Central memory CD8-positive, alpha-beta T cell (primary cell): ENCODE results near the gene TNC.

Experiments
- ATAC-seq: fragments of 150-1000 bp; cut with Tn5 transposase; replicated peaks from 2 replicates; pipeline ENCODE4 v1.10.0; 2022; ENCODE audit warnings: mild to moderate bottlenecking, moderate FRiP score, moderate number of reproducible peaks; ENCODE audit not compliant: poor library complexity, severe bottlenecking; ENCODE audit errors: extremely low read depth
- DNase-seq, 2 donors: peaks; one replicate each; pipeline ENCODE4 v3.0.0; 2021; ENCODE audit warnings: low spot score in 2 of 2
- H3K27ac Mint-ChIP-seq: one replicate; pipeline ENCODE4 v1.8.0; 2022; ENCODE audit warnings: low read depth, mild to moderate bottlenecking, moderate library complexity, mixed read lengths
- H3K27me3 Mint-ChIP-seq: one replicate; pipeline ENCODE4 v1.8.0; 2022; ENCODE audit warnings: mixed read lengths
- H3K36me3 Mint-ChIP-seq: one replicate; pipeline ENCODE4 v1.8.0; 2022; ENCODE audit warnings: mild to moderate bottlenecking, moderate library complexity, mixed read lengths; ENCODE audit not compliant: insufficient read depth
- H3K4me1 Mint-ChIP-seq: one replicate; pipeline ENCODE4 v1.8.0; 2022; ENCODE audit warnings: mixed read lengths
- H3K4me3 Mint-ChIP-seq: one replicate; pipeline ENCODE4 v1.8.0; 2022; ENCODE audit warnings: mild to moderate bottlenecking, moderate library complexity, mixed read lengths
- H3K9me3 Mint-ChIP-seq: one replicate; pipeline ENCODE4 v1.8.0; 2022; ENCODE audit warnings: mixed read lengths

TNC gene

GRCh38 chr9:115005322-115005721 is 112.6 kb downstream of the TNC start:
- H3K36me3 Mint-ChIP-seq = peaks cover 2% of the 10 kb centered on the region
- ATAC-seq = no peak
- no peak overlapping the region for H3K27ac Mint-ChIP-seq

DNA sequence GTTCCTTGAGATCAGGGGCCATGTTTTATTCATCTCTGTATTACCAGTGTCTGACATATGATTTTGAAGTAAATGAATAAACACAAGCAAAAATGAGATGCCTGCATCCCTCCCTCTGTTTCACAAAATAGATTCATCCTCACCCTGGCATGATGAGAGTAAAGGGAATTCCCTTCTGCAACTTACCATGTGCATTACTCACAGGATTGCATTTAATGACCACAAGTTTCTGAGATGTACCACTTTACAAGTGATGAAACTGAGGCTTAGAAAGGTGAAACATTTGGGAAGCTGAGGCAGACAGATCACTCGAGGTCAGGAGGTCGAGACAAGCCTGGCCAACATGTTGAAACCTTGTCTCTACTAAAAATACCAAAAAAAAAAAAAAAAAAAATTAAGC is 113.4 kb downstream of the TNC start:
- Mint-ChIP-seq H3K27ac (no peak overlapping the region), H3K36me3 (peaks cover 2% of the 10 kb centered on the region), H3K9me3 (no peaks in the 10 kb centered on the region), H3K27me3 (peaks cover 27% of the 10 kb centered on the region), H3K4me1 (no peaks in the 10 kb centered on the region), H3K4me3 (no peak overlapping the region)
- no peak for DNase-seq
- ATAC-seq = no peak

More at GRCh38 chr9:115005322-115005721, 112.6 kb downstream of the TNC start:
- Mint-ChIP-seq H3K9me3 (no peaks in the 10 kb centered on the region), H3K4me1 (no peaks in the 10 kb centered on the region), H3K27me3 (peaks cover 19% of the 10 kb centered on the region), H3K4me3 (no peak overlapping the region)
- DNase-seq = no peak

GRCh38 chr9:115002371-115003120 is 115.4 kb downstream of the TNC start:
- DNase-seq (no peak), ATAC-seq (no peak)
- peaks cover 39% of the 10 kb centered on the region for H3K27me3 Mint-ChIP-seq
- no peaks in the 10 kb centered on the region for H3K9me3 Mint-ChIP-seq
- no peaks in the 10 kb centered on the region for H3K4me1 Mint-ChIP-seq
- peaks cover 2% of the 10 kb centered on the region for H3K36me3 Mint-ChIP-seq
- no peak overlapping the region for H3K4me3 Mint-ChIP-seq
- H3K27ac Mint-ChIP-seq = no peak overlapping the region

DNA sequence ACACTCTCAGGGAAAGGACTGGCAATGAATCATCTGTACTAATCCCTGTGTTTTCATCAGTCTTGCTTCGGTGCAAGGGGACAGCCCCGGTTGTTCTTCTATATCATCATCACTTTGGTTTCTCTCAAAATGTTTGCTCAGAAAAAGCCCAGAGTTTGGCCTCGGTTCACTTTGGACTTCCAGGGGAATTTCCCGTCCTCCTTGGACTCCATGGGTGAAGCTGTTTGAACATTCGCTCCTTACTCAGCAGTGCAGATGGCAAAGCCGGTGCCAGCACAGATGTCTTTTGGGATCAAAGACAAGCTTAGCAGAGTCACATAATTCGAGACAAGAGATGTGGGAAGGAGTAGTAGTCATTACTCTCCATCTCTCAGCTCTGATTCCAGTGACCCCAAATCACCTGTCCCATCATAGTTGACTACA is 117.7 kb downstream of the TNC start:
- peaks cover 4% of the 10 kb centered on the region for H3K36me3 Mint-ChIP-seq
- ATAC-seq (no peak), DNase-seq (no peak)
- no peaks in the 10 kb centered on the region for H3K9me3 Mint-ChIP-seq
- H3K27me3 Mint-ChIP-seq = peaks cover 39% of the 10 kb centered on the region
- no peak overlapping the region for H3K4me3 Mint-ChIP-seq
- no peak overlapping the region for H3K27ac Mint-ChIP-seq
- H3K4me1 Mint-ChIP-seq = no peaks in the 10 kb centered on the region

GRCh38 chr9:114998326-114998725 is 119.6 kb downstream of the TNC start:
- no peak for ATAC-seq
- no peak for DNase-seq
- Mint-ChIP-seq H3K36me3 (peaks cover 4% of the 10 kb centered on the region), H3K27me3 (peaks cover 39% of the 10 kb centered on the region), H3K9me3 (no peaks in the 10 kb centered on the region), H3K4me3 (no peak overlapping the region), H3K27ac (no peak overlapping the region), H3K4me1 (no peaks in the 10 kb centered on the region)

GRCh38 chr9:114995681-114996221 is 122.2 kb downstream of the TNC start:
- ATAC-seq (no peak), DNase-seq (no peak)
- H3K4me1 Mint-ChIP-seq = no peaks in the 10 kb centered on the region
- H3K36me3 Mint-ChIP-seq = peaks cover 2% of the 10 kb centered on the region
- H3K9me3 Mint-ChIP-seq = no peaks in the 10 kb centered on the region
- no peak overlapping the region for H3K27ac Mint-ChIP-seq
- H3K27me3 Mint-ChIP-seq = peaks cover 23% of the 10 kb centered on the region
- H3K4me3 Mint-ChIP-seq = no peak overlapping the region

GRCh38 chr9:114994768-114995167 is 123.2 kb downstream of the TNC start:
- Mint-ChIP-seq H3K27me3 (peaks cover 14% of the 10 kb centered on the region), H3K4me3 (no peak overlapping the region), H3K36me3 (peaks cover 2% of the 10 kb centered on the region), H3K9me3 (no peaks in the 10 kb centered on the region), H3K4me1 (peaks cover 7% of the 10 kb centered on the region), H3K27ac (no peak overlapping the region)
- ATAC-seq (no peak), DNase-seq (no peak)

DNA sequence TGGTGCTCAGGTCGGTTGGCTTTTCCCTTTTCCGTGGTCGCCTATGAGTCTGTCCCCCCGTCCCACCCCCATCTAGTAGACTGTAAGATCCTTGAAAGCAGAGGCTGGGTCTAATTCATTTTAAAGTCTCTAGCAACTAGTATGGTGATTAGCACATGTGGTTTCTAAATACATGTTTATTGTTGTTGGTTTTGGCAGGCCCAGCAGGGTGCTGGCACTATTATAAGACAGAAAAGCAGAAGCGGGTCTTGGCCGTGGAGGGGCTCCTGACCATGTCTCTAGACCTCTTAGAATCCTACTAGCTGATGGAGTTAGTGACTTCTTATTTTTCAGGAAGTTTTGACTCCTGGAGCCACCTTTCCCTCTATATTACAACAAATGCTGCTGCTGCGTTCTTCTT is 126.1 kb downstream of the TNC start:
- Mint-ChIP-seq H3K4me1 (peaks cover 13% of the 10 kb centered on the region), H3K9me3 (no peaks in the 10 kb centered on the region), H3K27me3 (no peaks in the 10 kb centered on the region), H3K27ac (no peak overlapping the region), H3K36me3 (no peaks in the 10 kb centered on the region), H3K4me3 (no peak overlapping the region)
- DNase-seq (no peak), ATAC-seq (no peak)

DNA sequence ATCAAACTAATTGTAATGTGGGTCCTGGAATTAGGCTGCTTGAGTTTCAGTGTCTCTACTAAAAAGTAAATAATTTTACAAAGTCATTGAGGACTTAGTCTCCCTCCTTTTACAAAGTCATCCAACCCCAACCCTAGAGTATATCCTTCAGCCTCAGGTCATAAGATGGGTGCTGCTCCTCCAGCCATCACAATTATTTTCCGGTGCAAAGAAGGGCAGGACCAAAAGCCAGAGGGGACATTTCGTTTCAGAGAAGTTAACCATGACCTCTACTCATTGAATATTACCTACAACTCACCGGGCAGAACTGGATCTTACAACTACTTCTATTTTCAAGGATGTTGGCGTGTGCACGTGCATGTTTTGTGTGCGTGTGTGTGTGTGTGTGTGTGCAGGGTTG is 127.1 kb downstream of the TNC start:
- no peak for ATAC-seq
- Mint-ChIP-seq H3K27ac (no peak overlapping the region), H3K4me1 (peaks cover 13% of the 10 kb centered on the region), H3K36me3 (no peaks in the 10 kb centered on the region), H3K9me3 (no peaks in the 10 kb centered on the region), H3K27me3 (no peaks in the 10 kb centered on the region), H3K4me3 (no peak overlapping the region)
- no peak for DNase-seq

DNA sequence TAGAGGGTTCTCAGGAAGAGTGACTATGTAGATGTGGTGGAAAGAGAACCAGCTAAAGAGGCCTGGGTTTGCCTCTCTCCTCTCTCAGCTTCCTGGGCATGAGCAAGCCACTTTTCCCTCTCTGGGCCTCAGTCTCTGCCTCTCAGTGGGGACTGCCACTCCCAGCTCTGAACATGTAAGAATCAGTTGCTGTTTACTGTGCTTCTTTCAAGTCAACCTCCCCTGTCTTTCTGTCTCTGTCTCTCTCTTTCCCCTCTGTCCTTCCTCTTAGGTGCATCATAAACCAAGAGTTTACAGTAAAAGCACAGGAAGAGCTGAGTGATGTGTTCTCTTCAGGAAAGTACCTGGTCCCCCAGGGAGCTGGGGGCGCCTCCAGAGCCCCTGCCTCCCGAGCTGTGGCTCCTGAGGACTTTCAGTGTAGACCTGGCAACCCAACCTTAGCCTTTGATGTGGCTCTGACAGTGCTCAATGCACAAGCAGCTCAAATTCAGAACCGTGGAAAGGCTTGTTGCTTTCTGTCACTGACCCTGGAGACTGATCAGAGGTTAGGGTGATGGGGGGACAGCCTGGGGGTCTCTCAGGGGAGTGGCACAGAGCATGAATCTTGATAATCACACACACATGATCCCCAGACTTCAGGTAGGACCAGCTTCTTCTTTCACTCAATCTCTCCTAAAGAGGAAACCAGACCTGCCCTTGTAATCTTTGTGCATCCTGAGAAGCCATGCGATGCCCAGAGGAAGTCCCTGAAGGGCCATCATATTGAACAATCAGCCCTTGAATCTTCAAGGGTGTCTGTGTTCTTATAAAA is 128.2 kb downstream of the TNC start:
- Mint-ChIP-seq H3K36me3 (no peaks in the 10 kb centered on the region), H3K27me3 (no peaks in the 10 kb centered on the region), H3K27ac (no peak overlapping the region), H3K4me3 (no peak overlapping the region), H3K4me1 (peaks cover 13% of the 10 kb centered on the region), H3K9me3 (no peaks in the 10 kb centered on the region)
- DNase-seq (no peak), ATAC-seq (no peak)

DNA sequence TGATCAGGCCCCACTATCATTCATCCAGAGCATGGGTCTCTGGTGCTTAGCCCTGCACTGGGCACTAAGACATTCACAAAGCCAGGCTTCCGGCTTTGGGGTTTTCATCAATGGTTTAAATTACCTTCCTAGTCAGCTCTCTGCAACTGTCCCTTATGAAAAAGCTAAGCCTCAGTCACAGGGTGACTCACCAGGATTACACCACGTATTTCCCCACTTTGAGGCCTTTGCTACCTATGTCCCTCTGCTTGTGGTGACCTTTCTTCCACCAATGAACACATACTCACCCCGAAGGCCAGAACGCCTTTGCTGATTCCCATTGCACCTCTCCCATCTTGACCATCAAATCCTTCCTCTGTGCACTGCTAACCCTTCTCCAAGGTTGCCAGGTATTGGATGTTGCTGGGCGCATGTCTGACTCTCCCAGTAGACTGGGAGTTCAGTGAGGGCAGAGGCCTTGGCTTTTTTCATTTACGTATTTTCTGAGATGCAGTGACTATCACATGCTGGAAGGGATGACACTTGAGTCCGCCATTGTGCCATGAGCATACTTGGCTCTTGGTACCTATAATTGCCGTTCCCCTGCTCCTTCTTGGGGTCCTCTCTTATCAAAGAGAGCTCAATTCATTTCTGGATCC is 128.9 kb downstream of the TNC start:
- Mint-ChIP-seq H3K36me3 (no peaks in the 10 kb centered on the region), H3K27ac (no peak overlapping the region), H3K4me1 (peaks cover 13% of the 10 kb centered on the region), H3K4me3 (no peak overlapping the region), H3K27me3 (no peaks in the 10 kb centered on the region), H3K9me3 (no peaks in the 10 kb centered on the region)
- ATAC-seq (no peak), DNase-seq (no peak)

GRCh38 chr9:114987116-114987515 is 130.8 kb downstream of the TNC start:
- Mint-ChIP-seq H3K9me3 (no peaks in the 10 kb centered on the region), H3K27me3 (no peaks in the 10 kb centered on the region), H3K36me3 (no peaks in the 10 kb centered on the region), H3K4me3 (no peak overlapping the region), H3K4me1 (peaks cover 13% of the 10 kb centered on the region), H3K27ac (no peak overlapping the region)
- ATAC-seq = no peak
- DNase-seq = no peak
